G401 (cell line): ENCODE results near the gene LCN1. TPM values are rescaled to one million over a fixed set of nuclear protein-coding genes. Genes with fewer than 3 reads are reported as not detected.

Experiments
- DNase-seq: peaks from one replicate; pipeline ENCODE4 v3.0.0-alpha.2; 2015; ENCODE audit warnings: low spot score
- in situ Hi-C: cut with HindIII; loops from 2 replicates; pipeline ENCODE4 v1.10.0; 2016; ENCODE audit warnings: low sequenced_read_pairs, mixed read lengths
- total RNA-seq: library from RNA; depleted of rRNA; stranded (reverse); fragments of >200 nt; shearing (Covaris generic); gene quantifications from 2 replicates; pipeline ENCODE4 v1.2.3, GENCODE V29; 2014; rRNA removed

Gene LCN1
- total RNA-seq, 1 experiment from 2014 or later: not detected

DNA sequence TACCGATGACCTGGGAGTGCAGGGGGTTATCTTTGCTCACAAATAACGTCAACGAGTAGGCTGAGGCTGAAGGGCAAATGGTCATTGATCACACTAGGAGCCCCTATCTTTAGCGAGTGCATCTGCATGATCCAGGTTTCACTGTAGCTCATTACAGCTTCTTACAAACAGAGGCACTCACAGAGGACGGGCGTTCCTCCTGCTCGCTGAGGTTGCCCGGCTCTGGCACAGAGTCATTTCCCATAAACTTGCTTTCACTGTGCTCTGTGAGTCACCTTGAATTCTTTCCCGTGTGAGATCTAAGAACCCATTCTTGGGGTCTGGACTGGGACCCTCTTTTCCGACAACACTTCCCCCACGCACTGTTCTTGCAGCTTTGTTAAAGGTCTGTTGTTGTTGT is 38.4 kb downstream of the LCN1 start:
- in situ Hi-C loops: loop anchor here (10.0 kb wide), 1 partner anchor 185 kb away; no protein-coding TSS in a partner anchor
- no peak for DNase-seq

DNA sequence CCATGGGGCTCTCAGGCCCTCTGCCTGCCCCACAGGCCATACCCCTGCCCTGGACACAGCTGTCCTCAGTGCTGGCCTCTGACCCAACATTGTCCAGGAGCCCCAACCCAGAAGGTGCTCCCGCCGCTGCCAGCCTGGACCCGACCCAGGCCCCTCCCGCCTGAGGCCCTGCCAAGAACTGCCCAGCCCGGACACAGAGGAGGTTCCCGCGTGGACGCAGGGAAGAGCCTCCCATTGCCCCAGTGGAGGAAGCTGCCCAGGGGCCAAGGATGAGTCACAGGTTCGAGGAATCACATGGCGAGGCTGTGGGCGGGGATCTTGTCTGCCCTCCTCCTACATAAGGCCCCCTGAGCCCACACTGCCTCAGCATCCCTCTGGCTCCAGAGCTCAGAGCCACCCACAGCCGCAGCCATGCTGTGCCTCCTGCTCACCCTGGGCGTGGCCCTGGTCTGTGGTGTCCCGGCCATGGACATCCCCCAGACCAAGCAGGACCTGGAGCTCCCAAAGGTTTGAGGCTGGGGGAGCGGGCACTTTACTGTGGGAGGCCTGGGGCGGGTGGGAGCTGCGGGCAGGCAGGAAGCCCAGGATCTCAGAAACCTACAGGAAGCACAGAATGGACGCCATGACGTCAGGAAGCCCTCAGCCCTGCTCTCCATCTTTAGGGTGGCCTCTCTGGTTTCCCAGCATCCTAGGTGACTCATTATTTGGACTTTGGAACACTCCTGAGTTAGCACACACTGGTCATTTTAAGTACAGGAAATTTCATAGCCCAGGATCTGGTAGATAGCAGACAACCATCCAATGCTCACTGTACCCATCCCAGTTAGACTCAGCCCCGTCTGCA is 40.4 kb downstream of the LCN1 start, which contains the start of gene PAEP:
TSS of gene PAEP (plus strand) at position 366 of the 844 bp plus-strand sequence.
- in situ Hi-C loops: no loop called here
- no peak for DNase-seq

DNA sequence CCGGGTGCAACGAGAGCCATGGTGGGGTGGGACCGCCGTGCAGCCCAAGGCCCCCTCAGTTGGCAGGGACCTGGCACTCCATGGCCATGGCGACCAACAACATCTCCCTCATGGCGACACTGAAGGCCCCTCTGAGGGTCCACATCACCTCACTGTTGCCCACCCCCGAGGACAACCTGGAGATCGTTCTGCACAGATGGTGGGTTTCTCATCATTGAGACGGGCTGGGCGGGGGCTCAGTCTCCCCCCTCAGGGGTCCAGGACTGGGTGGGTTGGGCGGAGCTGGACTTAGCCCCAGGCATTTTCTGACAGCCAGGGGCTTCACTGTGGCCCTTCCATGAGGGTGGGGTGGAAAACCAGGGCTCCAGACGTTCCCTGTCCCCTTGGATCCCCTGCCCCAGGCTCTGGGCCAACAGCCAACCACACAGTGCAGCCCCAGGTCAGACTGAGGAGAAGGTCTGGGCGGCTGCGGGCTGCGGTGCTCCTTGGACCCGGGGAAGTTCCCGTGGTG is 41.0 kb downstream of the LCN1 start:
- no peak for DNase-seq
- in situ Hi-C loops: no loop called here

DNA sequence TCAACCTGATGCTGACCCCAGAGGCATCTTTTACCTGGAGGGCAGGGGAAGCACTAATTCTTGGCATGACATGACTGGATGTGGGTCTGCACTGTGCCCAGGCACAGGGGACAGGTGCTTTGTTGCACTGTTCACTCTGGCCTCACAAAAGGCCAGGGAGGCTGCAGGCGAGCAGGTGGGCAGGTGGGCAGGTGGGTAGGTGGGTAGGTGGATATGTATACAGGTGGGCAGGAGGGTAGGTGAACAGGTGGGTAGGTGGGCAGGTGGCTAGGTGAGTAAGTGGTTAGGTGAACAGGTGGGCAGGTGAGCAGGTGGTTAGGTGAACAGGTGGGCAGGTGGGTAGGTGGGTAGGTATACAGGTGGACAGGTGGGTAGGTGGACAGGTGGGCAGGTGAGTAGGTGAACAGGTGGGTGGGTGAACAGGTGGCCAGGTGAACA is 41.8 kb downstream of the LCN1 start:
- no peak for DNase-seq
- in situ Hi-C loops: no loop called here

DNA sequence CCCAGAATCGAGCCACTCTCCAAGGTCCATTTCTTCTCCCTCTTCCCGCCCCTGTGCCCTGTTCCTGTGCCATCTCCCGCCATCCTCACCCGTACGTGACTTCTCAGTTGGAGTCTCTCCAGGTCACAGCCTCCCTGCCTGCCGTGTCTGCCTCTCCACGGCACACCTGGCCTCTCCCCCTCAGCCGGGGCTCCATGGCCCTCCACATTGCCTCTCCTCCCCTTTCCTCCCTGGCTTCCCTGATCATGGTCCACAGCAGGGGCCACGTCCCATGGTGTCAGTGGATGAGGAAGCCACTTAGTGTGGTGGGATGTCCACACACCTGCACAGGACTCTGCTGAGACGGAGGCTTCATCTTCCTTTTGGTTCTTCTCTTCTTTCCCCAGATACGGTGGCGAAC is 42.6 kb downstream of the LCN1 start:
- no peak for DNase-seq
- in situ Hi-C loops: no loop called here

DNA sequence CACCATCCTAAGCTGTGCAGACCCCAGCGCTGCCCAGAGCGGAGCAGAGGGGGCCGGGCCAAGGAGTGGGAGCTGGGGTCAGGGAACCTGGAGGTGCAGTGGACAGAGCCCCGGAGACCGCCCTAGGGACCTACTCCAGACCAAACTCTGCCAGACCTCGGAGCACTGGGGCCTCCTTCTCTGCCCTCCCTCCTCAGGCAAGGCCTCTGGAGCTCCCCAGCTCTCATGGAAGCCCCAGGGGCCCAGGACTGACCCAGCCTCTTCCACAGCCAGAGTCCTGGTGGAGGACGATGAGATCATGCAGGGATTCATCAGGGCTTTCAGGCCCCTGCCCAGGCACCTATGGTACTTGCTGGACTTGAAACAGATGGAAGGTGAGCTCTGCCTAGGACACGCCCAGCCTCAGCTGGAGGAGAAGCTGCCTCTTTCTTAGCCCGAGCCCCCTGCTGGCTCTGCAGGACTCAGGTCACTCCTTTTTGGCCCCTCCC is 43.9 kb downstream of the LCN1 start:
- no peak for DNase-seq
- in situ Hi-C loops: no loop called here

DNA sequence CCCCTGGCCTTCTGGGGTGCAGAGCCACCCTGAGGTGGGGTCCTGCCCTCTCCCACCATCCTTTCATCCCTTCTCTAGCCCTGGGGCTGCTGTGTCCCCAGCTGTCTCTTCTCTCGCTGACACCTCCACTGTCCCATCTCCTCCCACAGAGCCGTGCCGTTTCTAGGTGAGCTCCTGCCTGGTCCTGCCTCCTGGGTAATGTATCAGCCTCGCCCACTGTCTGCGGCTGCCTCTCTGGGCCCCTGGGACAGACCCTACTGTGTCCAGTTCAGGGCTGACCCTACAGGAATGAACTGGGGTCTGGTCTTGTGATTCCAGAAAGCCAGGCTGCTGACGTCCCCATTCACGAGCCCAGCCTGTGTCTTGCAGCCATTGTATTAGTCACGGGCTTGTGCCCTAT is 44.4 kb downstream of the LCN1 start:
- in situ Hi-C loops: no loop called here
- DNase-seq: no peak

DNA sequence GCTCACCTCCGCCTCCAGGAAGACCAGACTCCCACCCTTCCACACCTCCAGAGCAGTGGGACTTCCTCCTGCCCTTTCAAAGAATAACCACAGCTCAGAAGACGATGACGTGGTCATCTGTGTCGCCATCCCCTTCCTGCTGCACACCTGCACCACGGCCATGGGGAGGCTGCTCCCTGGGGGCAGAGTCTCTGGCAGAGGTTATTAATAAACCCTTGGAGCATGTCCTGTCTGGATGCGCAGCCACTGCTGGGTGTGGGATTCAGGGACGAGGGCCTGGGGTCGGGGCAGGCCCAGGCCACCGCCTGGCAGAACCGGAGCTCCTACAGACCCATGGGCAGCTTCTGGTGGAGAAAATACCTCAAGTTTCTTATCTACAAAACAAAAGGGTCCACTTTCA is 45.3 kb downstream of the LCN1 start:
- in situ Hi-C loops: no loop called here
- DNase-seq: no peak

DNA sequence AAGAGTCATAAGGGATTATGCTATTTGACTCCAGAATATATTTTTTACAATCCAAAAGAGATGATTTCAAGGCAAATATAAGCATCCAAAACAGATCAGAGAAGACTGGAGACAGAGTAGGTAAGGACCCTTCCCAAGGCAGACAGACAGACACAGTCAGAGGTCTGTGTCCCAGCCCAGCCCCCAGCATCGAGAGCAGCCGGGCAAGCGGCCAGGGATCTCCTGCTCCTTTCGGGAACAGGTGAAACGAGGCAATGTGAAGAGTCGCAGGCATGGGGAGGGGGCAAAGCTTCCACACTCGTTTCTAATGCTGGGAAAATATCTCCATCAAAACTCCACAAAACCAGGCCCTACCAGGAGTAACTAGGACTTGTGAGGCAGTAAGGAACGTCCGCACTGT is 46.1 kb downstream of the LCN1 start:
- in situ Hi-C loops: no loop called here
- DNase-seq: no peak

DNA sequence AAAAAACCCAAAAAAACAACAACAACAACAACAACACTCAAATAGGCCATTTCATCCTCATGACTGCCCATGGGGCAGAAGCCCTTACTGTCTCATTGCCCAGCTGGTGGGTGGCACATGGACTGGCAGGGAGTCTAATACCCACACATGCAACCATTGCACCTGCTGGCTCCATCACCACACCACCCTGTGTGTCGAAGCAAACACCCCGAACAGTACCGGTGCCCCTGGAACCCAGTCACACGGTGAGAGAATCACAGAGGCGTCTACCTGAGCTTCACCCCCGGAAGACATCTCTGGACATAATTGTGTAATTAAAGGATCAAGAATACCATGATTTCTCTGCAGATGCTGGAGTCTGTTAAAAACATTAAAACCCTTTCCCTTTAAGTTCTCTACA is 46.8 kb downstream of the LCN1 start:
- in situ Hi-C loops: no loop called here
- DNase-seq: no peak

DNA sequence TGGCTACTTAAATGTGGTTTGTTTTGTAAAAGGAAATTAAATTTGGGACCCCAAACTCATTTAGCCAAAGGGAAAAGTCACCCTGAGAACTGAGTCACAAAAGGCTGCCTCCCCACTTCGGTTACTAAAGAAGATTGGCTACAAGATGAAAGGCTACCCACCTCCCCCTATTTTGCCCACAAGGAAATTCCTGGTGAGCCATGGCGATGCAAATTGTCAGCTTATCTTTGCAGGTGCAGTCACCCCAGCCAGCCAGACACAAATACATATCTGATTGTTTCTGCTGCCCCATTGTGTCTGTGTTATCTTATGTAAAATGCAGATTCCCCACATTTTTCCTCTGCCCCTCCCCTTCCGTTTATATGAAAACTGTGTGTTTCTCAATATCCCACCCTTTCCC is 49.2 kb downstream of the LCN1 start:
- DNase-seq: no peak
- in situ Hi-C loops: no loop called here

DNA sequence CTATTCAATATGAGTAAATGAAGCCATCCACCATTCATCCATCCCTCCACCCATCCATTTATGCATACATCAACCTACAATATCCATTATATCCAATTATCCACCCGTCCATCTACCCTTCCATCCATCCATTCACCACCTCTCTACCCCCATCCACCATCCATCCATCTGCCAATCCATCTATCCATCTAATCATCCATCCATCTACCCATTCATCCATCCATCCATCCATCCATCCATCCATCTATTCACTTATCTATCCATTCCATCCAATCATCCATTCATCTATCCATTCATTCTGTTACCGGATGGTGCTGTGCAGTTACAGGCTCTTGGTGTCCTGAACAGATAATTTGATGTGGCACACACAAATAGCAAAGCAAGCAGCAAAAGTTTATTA is 51.0 kb downstream of the LCN1 start:
- in situ Hi-C loops: no loop called here
- no peak for DNase-seq

DNA sequence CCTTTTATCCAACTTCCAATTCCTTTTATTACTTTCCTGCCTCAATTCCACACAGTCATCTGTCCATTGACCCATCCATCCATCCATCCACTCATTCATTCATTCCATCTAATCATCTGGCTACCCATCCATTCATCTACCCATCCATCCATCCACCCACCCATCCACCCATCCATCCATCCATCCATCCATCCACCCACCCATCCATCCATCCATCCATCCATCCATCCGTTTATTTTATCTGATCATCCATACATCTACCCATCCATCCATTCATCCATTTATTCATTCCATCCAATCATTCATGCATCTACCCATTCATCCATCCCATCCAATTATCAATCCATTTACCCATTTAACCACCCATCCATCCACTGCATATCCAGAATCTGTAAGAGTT is 51.9 kb downstream of the LCN1 start:
- in situ Hi-C loops: no loop called here
- no peak for DNase-seq

DNA sequence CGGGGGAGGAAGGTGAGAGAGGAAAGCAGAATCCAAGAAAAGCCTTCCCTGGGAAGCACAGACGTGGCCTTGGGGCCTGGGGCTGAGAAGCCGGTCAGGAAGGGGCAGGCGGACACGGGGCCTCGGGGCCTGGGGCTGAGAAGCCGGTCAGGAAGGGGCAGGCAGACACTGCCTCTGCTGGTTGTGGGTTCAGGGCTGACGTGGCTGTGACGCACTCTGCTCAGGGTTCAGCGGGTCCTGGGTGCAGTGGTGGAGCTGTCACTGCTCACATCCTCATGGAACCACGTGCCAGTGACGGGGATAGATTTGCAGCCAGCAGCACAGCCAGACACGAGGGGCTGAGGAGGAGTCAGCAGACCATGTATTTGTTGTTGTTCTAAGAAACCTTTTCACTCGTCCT is 53.1 kb downstream of the LCN1 start:
- DNase-seq: no peak
- in situ Hi-C loops: no loop called here

DNA sequence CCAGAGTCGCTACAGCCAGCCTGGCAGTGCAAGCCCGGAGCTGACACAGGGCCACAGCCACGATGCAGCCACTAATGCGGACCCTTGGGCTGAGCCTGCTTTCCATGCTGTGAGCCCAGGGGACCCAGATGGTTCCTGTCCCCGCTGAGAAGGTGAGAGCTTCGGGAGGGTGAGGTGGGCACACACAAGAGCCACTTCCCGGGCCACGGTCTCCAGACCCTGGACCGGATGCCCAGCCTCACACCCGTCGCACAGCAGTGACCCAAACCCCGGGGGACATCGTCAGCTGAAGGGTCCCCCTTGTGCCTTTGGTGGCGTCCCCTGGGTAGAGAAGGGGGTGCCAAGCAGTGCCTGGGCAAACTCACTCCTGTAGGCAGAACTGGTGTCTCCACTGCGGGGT is 53.7 kb downstream of the LCN1 start:
- in situ Hi-C loops: no loop called here
- no peak for DNase-seq

Other genes with a start within 250 kb of the LCN1 start
- 13.7 and 17.9 TPM in 2 replicates for gene PPP1R26, start 41.7 kb upstream of the LCN1 start, total RNA-seq
- gene MRPS2, start 20.8 kb upstream of the LCN1 start, total RNA-seq: 32.7 and 53.5 TPM in 2 replicates
- gene OBP2A, start 24.7 kb downstream of the LCN1 start, total RNA-seq: not detected in 2 replicates
- not detected in 2 replicates for gene PAEP, start 40.3 kb downstream of the LCN1 start, total RNA-seq
- not detected in 2 replicates for gene GLT6D1, start 118.1 kb downstream of the LCN1 start, total RNA-seq
- not detected in 2 replicates for gene LCN9, start 141.9 kb downstream of the LCN1 start, total RNA-seq
- not detected in 2 replicates for gene SOHLH1, start 178.0 kb downstream of the LCN1 start, total RNA-seq
- not detected in 2 replicates for gene KCNT1, start 180.7 kb downstream of the LCN1 start, total RNA-seq